Endothelial cell of umbilical vein (primary cell): ENCODE measurements around the gene PDZD4. TPM values are rescaled to one million over a fixed set of nuclear protein-coding genes. Genes with fewer than 3 reads are reported as not detected.

Experiments used
- BruUV-seq: library from RNA; stranded (reverse); fragments of 400-500 nt; replicated peaks from 2 replicates; lab custom pipeline; 2021; lab: Mats Ljungman, UMichigan
- CTCF ChIA-PET: fragments of 300-600, 350-600 bp; sonication (Branson Sonifier 250); formaldehyde crosslinking; loops from one replicate; lab custom pipeline; 2021; ENCODE audit warnings: antibody characterized with exemption, inconsistent platforms; lab: Charles Lee
- POLR2A ChIA-PET: fragments of 300-600, 350-600 bp; sonication (Branson Sonifier 250); formaldehyde crosslinking; loops from one replicate; lab custom pipeline; 2021; ENCODE audit warnings: antibody characterized with exemption, inconsistent platforms; lab: Charles Lee
- DNase-seq: peaks from one replicate; pipeline ENCODE4 v3.0.0-alpha.2; 2011; ENCODE audit warnings: low read depth, low spot score
- FAIRE-seq: peaks from 2 replicates; lab custom pipeline; 2011; peaks lifted over from hg19 to GRCh38; lab: Jason Lieb, UNC
- H2AFZ ChIP-seq: 2 replicates; pipeline ENCODE4 v1.6.0; 2012; ENCODE audit warnings: low read depth, low read length, control low read depth, inconsistent platforms
- H3K27ac ChIP-seq: 2 replicates; pipeline ENCODE4 v1.5.1; 2011; ENCODE audit warnings: low read depth, mild to moderate bottlenecking, control low read depth, low read length, moderate library complexity; ENCODE audit not compliant: insufficient read depth
- H3K27me3 ChIP-seq, 2 experiments: 2 replicates each; pipeline versions ENCODE4 v1.6.0 to v1.6.1; 2011; ENCODE audit warnings: low read length in 2 of 2, mixed read lengths in 1 of 2; ENCODE audit not compliant: control insufficient read depth in 2 of 2, insufficient read depth in 2 of 2
- H3K36me3 ChIP-seq, 2 experiments: 2 replicates in 1 of 2; 3 replicates in 1 of 2; pipeline ENCODE4 v1.5.1; 2011; ENCODE audit warnings: low read length in 2 of 2, mild to moderate bottlenecking in 1 of 2, moderate library complexity in 1 of 2; ENCODE audit not compliant: control insufficient read depth in 2 of 2, insufficient read depth in 2 of 2; ENCODE audit errors: extremely low read depth in 1 of 2
- H3K4me1 ChIP-seq: 3 replicates; pipeline ENCODE4 v1.5.1; 2011; ENCODE audit warnings: mild to moderate bottlenecking, low read length; ENCODE audit not compliant: control insufficient read depth, insufficient read depth; ENCODE audit errors: extremely low read depth
- H3K4me2 ChIP-seq: 2 replicates; pipeline ENCODE4 v1.6.1; 2011; ENCODE audit warnings: low read length, control low read depth, mixed read lengths; ENCODE audit not compliant: insufficient read depth
- H3K4me3 ChIP-seq, 3 experiments: fragments of 200-600 bp in 1 of 3; sonication (generic), shearing (Covaris generic) in 1 of 3; replicated peaks in 1 of 3; 2 replicates each; pipeline ENCODE4 v1.5.1; 2011 to 2016; ENCODE audit warnings: control low read depth in 3 of 3, low read length in 3 of 3, mild to moderate bottlenecking in 2 of 3, inconsistent platforms in 1 of 3, low read depth in 1 of 3, moderate library complexity in 1 of 3; ENCODE audit not compliant: insufficient read depth in 1 of 3
- H3K79me2 ChIP-seq: 2 replicates; pipeline ENCODE4 v1.6.0; 2012; ENCODE audit warnings: low read length, inconsistent platforms; ENCODE audit not compliant: control insufficient read depth, insufficient read depth
- H3K9ac ChIP-seq: replicated peaks from 2 replicates; pipeline ENCODE3; 2011; ENCODE audit warnings: low read length, control low read depth; ENCODE audit not compliant: insufficient read depth; ENCODE audit errors: extremely low read depth
- H3K9me1 ChIP-seq: replicated peaks from 3 replicates; pipeline ENCODE4 v1.6.0; 2011; ENCODE audit warnings: mild to moderate bottlenecking, low read length; ENCODE audit not compliant: control insufficient read depth, insufficient read depth; ENCODE audit errors: extremely low read depth
- H3K9me3 ChIP-seq: replicated peaks from 2 replicates; pipeline ENCODE4 v1.5.1; 2012; ENCODE audit warnings: low read length, inconsistent platforms; ENCODE audit not compliant: control insufficient read depth, insufficient read depth
- H4K20me1 ChIP-seq: replicated peaks from 2 replicates; pipeline ENCODE3; 2011; ENCODE audit warnings: mild to moderate bottlenecking, low read length; ENCODE audit not compliant: control insufficient read depth, insufficient read depth; ENCODE audit errors: extremely low read depth
- EZH2 ChIP-seq: IDR thresholded peaks from 2 replicates; pipeline ENCODE4 v1.6.1; 2012; ENCODE audit warnings: borderline replicate concordance, low read depth, mild to moderate bottlenecking, moderate library complexity, low read length, inconsistent platforms; ENCODE audit not compliant: severe bottlenecking
- FOS ChIP-seq: IDR thresholded peaks from 2 replicates; pipeline ENCODE4 v1.6.1; 2011; ENCODE audit warnings: mild to moderate bottlenecking, low read length, moderate library complexity, borderline replicate concordance; ENCODE audit not compliant: insufficient read depth
- GATA2 ChIP-seq: IDR thresholded peaks from 2 replicates; pipeline ENCODE4 v1.7.0; 2011; ENCODE audit warnings: low read depth, mild to moderate bottlenecking, moderate library complexity, mixed read lengths, low read length; ENCODE audit not compliant: insufficient read length, insufficient read depth
- JUN ChIP-seq: IDR thresholded peaks from 2 replicates; pipeline ENCODE4 v1.6.1; 2011; ENCODE audit warnings: borderline replicate concordance, low read depth; ENCODE audit not compliant: insufficient read length, insufficient read depth
- MAX ChIP-seq: IDR thresholded peaks from 2 replicates; pipeline ENCODE4 v1.6.1; 2011; ENCODE audit not compliant: insufficient read depth, insufficient read length
- MYC ChIP-seq: IDR thresholded peaks from one replicate; pipeline ENCODE4 v1.6.1; 2011; ENCODE audit warnings: mild to moderate bottlenecking, low read depth, low read length
- POLR2A ChIP-seq: IDR thresholded peaks from 2 replicates; pipeline ENCODE4 v1.6.1; 2012; ENCODE audit warnings: low read depth, mild to moderate bottlenecking, control low read depth, low read length
- POLR2AphosphoS5 ChIP-seq: IDR thresholded peaks from 2 replicates; pipeline ENCODE4 v1.6.1; 2012; ENCODE audit warnings: low read depth, mild to moderate bottlenecking, control low read depth, low read length, moderate library complexity; ENCODE audit not compliant: insufficient read depth
- dilution Hi-C: fragments of 300-500 bp; cut with MboI; formaldehyde crosslinking; loops from one replicate; pipeline ENCODE4 v1.15.0; 2019; ENCODE audit warnings: low sequenced_read_pairs; ENCODE audit not compliant: extremely low pct_ligation_motif_present
- intact Hi-C: fragments of 100-400 bp; cut with micrococcal nuclease; formaldehyde crosslinking; loops from one replicate; pipeline ENCODE4 v1.10.0; 2022
- polyA plus RNA-seq, 4 experiments: library from polyadenylated mRNA; depleted of rRNA in 3 of 4; stranded (reverse) in 3 of 4; unstranded in 1 of 4; fragments of >200 nt; gene quantifications; 2 replicates each; pipeline versions ENCODE4 v1.2.1 to v1.2.3, GENCODE V29; 2011 to 2012; ENCODE audit warnings: missing spikeins in 1 of 4
- total RNA-seq: library from RNA; stranded (reverse); gene quantifications from 2 replicates; pipeline ENCODE4 v1.2.3, GENCODE V29; 2021
- TF ChIP-seq, protein P1 (sequence below), 2 donors: IDR thresholded peaks; 1 replicate in 1 of 2; 2 replicates in 1 of 2; pipeline ENCODE4 v1.5.1; 2011; ENCODE audit warnings: low read length in 2 of 2, mild to moderate bottlenecking in 2 of 2, moderate library complexity in 2 of 2, control low read depth in 1 of 2, inconsistent platforms in 1 of 2, low read depth in 1 of 2; ENCODE audit not compliant: insufficient read depth in 1 of 2; ENCODE audit errors: extremely low read depth in 1 of 2

The PDZD4 gene
- total and polyA plus RNA-seq, 2 donors (not counting 3 experiments of a cell fraction or from before 2014, with no cell fraction given): 0.07 to 0.09 TPM

DNA sequence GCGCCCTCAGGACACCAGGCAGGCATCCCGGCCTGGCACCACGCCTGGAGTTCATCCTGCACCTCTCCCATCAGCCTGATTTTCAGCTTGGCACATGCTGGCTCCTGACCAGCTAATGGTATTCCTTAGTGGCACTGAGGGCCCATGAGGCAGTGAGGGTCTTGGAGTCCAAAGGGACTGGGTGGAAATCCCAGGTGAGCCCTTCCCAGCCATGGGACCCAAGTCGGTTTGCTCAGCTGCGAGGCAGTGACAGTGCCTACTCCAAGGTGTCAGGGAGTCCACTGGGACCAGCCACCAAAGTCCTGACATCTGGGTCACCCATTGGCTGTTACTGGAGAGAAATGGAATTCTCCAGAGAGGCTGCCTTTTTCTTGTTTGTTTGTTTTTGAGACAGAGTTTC lies 31.0 kb downstream of the PDZD4 start:
- FAIRE-seq (no peak), DNase-seq (no peak)
- TF ChIP-seq GATA2: no peak
- TF ChIP-seq FOS: no peak
- TF ChIP-seq POLR2AphosphoS5: no peak
- no peak for TF ChIP-seq POLR2A
- TF ChIP-seq EZH2: no peak
- TF ChIP-seq MYC: no peak
- no peak for TF ChIP-seq JUN
- intact Hi-C loops (loop anchor here (10.0 kb wide), 1 partner anchor 75 kb away; no protein-coding TSS in a partner anchor), dilution Hi-C loops (no loop called here)
- Histone ChIP-seq H3K79me2 (peaks cover 24% of the 10 kb centered on the region), H3K27ac (no peak overlapping the region), H4K20me1 (no peaks in the 10 kb centered on the region), H3K27me3 (no peaks in the 10 kb centered on the region), H2AFZ (no peak overlapping the region), H3K4me2 (no peak overlapping the region), H3K9me1 (no peaks in the 10 kb centered on the region), H3K36me3 (peaks cover 0 to 16% of the 10 kb centered on the region in 2 experiments), H3K9ac (no peak overlapping the region), H3K4me3 (no peak overlapping the region), H3K9me3 (no peaks in the 10 kb centered on the region), H3K4me1 (peaks cover 9% of the 10 kb centered on the region)
- ChIA-PET POLR2A (no interaction called here), CTCF (no interaction called here)
- BruUV-seq: no TSS peak

GRCh38 chrX:153797415-153798015 lies 32.8 kb downstream of the PDZD4 start:
- dilution Hi-C loops: no loop called here

More at GRCh38 chrX:153797415-153798015, 32.8 kb downstream of the PDZD4 start:
- Histone ChIP-seq H3K9ac (no peak overlapping the region), H4K20me1 (no peaks in the 10 kb centered on the region), H3K27ac (no peak overlapping the region), H3K4me2 (no peak overlapping the region), H3K4me1 (peaks cover 15% of the 10 kb centered on the region), H3K9me1 (no peaks in the 10 kb centered on the region), H3K4me3 (no peak overlapping the region), H3K27me3 (no peaks in the 10 kb centered on the region), H3K9me3 (no peaks in the 10 kb centered on the region), H2AFZ (no peak overlapping the region), H3K79me2 (peaks cover 37% of the 10 kb centered on the region), H3K36me3 (peaks cover 0 to 16% of the 10 kb centered on the region in 2 experiments)
- ChIA-PET CTCF (no interaction called here), POLR2A (no interaction called here)
- FAIRE-seq (no peak), DNase-seq (no peak)
- intact Hi-C loops: loop anchor here (10.0 kb wide), 1 partner anchor 77 kb away; no protein-coding TSS in a partner anchor
- no TSS peak for BruUV-seq
- no peak for TF ChIP-seq MYC
- no peak for TF ChIP-seq JUN
- TF ChIP-seq FOS: no peak
- no peak for TF ChIP-seq MAX
- no peak for TF ChIP-seq GATA2
- TF ChIP-seq POLR2A: no peak
- TF ChIP-seq, protein P1, sequence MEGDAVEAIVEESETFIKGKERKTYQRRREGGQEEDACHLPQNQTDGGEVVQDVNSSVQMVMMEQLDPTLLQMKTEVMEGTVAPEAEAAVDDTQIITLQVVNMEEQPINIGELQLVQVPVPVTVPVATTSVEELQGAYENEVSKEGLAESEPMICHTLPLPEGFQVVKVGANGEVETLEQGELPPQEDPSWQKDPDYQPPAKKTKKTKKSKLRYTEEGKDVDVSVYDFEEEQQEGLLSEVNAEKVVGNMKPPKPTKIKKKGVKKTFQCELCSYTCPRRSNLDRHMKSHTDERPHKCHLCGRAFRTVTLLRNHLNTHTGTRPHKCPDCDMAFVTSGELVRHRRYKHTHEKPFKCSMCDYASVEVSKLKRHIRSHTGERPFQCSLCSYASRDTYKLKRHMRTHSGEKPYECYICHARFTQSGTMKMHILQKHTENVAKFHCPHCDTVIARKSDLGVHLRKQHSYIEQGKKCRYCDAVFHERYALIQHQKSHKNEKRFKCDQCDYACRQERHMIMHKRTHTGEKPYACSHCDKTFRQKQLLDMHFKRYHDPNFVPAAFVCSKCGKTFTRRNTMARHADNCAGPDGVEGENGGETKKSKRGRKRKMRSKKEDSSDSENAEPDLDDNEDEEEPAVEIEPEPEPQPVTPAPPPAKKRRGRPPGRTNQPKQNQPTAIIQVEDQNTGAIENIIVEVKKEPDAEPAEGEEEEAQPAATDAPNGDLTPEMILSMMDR (IDR thresholded peaks at IDR 0.05; ENCODE audit: extremely low read depth in 1 of 2, insufficient read depth in 1 of 2, low read depth in 1 of 2, low read length in 2 of 2): no peak
- no peak for TF ChIP-seq EZH2
- TF ChIP-seq POLR2AphosphoS5: no peak
